NCI-H2029 treated with DMSO at 0.1 percent for 48 hours (cell line): ENCODE results near the gene FAM107A.
"Not testable (repeated sequence)": the region's sequence is repeated elsewhere in the genome, so short reads cannot be mapped to it uniquely, and the experiment has no call there.

Experiments
- DNase-seq: peaks from one replicate; lab custom pipeline; 2025; lab: John Stamatoyannopoulos, UW

The FAM107A gene

DNA sequence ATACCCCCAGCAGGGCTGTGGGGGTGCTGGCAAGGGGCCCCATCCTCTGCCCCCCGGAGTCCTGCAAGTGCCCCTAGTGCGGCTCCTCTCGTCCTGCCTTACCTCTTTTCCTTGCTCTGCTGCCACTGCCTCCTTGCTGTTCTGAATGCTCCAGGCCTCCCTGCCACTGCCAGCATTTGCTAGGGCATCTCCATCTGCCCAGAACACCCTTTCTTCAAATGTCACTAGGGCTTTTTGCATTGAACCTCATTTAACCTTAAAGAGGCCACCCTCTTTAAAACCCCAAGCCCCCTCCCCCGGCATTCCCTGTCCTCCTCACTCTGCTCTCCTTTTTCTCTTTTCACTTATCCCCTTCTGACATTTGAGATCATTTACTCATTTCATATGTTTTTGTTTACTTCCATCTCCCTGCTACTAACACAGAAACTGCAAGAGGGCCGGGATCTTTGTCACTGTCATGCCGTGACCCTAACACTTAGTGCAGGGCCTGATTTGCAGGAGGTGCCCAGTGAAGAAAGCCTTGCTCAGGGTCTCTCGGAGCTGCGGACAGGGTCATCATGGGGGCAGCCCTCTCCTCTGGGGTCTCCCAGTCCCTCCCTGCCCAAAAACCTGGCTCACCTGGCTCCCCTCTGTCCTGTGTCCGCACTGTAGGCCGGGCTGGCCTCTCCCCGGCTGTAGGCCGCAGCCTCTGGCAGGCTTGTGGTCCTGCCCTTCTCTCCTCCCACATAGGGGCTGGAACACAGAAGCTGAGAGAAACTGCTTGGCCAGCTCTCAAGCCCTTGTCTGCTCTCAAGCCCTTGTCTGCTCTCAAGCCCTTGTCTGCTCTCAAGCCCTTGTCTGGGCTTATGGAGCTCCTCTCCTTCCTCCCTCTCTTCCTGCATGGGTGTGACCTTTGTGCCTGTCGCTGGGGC, 40.4 kb downstream of the FAM107A start, which contains the start of gene ACOX2:
ACOX2 (minus strand) TSS at position 690 of the 911 bp plus-strand sequence. CDS start 2,084 bp downstream, outside the sequence.
- DNase-seq = peak; percentile 32

DNA sequence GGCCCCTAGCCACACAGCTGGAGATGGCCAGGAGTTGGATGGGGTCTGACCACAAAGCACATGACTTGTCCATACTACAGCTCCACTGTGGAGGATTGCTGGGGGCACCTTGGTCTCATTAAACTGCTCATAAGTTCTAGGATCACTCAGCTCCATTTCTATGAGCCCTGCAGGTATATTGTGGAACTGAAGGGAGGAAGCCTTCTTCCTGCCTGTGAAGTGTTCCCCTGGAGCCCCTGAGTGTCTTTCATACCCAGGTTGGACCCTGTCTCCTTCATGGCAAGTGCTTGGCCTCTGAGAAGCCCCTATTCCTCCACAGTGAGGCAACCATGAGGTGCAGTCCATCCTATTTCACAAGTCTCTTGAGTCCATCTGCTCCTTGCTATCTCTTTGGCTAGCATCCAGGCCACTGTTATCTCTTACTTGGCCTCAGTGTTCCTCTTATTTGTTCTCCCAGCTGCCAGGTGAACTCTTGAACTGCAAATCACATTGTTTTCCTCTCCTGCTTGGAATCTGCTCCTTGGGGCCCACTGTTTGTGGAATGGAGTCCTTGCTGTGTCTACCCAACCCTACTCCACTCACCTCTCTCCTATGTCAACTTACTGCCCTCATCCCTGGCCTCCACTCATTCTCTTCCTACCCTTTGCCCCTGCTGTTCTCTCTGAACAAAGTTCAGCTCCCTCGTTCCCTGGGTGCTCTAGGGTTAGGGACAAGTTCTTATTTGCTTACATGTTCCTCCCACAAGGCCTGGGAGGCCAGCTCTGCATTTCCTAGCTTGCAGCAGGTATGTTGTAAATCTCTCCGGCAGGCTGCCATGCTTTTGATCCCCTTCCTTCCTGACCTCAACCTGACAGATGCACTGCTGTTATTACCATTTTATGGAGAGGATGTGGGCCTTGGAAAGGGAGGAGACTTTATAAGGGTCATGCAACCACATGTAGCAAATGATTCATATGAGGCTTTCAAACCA, 41.4 kb downstream of the FAM107A start:
- DNase-seq = peak; percentile 10

DNA sequence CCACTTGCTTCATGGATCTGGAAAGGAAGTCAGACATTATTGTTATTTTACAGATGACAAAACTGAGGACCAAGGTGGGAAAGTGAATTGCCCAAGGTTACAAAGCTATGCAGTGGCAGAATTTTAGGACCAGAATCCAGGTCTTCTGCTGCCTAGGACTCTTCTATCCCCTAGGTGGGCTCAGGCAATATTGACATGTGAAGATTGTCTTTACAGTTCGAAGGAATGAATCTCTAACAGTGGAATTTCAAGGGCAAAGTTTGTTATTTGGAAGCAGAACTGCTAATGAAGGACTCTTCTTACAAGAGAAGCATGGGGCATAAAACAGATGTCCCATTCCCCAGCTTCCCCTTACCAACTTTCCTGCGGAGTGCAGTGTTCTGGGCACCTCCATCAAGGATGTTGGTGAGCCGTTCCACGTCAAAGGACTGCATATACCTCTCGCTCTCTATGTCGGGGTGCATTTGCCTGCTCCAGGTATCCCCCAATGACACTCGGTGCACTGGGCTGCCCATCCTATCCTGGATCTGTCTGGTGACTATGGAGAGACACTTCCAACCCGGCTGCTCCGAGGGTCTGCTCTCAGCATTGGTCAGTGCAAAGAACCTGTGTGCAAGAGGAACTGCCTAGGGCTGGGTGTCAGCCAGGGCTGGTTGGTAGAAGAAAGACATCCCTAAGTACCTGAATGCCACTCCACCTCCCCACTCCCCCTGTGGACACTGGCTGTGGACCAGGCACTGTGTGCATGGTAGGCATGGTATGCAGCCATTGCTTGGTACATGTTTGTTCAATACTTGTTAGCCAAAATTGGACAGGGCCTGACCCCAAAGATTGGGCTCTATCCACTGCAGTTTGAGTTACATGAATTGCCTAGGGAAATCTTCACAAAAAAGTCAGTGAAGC, 42.3 kb downstream of the FAM107A start:
- DNase-seq = no peak

DNA sequence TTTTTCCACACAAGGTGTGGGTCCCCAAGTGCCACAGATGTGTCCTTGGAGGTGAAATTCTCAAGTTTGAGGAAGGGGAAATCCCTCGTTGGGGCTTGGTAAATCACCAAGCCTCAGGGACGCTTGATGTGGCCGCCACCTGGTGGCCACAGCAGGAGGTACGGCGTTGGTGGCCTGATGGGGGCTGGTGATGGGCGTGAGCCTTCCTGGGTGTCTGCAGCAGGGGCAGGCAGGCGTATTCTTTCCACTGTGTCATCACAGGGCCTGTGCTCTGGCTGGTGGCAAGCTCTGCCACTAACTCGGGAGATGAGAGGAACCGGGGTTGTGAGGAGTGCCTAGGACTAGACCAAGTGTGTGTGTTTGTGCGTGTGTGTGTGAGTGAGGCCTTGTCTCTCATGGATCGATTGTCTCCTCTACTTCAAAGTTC, 44.4 kb downstream of the FAM107A start:
- peak; percentile 2 for DNase-seq

DNA sequence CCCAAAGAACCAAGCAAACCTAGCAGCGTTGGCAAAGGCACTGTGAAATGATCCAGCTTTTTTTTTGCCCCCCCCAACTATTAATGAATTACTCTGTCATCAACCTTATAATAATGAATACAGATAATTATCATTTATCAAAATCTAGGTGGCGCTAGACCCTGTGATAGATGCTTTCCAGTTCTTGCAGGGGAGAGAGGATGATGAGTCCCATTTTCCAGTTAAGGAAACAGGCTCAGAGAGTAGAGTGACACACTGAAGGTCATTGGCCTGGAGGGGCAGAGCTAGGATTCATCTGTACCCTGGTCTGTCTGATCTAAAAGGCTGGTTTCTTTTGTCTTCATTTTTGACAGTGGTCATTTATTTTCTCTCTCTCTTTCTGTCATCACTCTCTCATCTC, 45.2 kb downstream of the FAM107A start:
- no peak for DNase-seq

DNA sequence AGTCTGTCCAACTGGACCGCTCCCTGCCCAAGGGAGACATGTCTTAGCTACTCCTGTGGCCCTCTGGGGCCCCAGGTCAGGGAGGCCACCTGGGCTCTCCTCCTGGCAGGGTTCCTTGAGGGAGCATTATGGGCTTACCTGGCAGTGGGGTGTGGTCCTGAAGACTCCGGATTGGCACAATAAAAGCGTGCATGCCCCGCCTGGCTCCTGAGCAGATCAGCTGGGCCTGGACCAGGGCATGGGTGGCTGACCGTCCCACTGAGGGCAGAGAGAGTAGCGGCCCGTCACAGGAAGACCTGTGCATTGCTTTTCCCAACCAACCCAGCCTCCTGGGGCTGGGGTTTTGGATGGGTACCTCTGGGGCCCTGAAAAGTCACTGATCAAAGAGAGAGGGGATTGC, 45.6 kb downstream of the FAM107A start:
- no peak for DNase-seq

DNA sequence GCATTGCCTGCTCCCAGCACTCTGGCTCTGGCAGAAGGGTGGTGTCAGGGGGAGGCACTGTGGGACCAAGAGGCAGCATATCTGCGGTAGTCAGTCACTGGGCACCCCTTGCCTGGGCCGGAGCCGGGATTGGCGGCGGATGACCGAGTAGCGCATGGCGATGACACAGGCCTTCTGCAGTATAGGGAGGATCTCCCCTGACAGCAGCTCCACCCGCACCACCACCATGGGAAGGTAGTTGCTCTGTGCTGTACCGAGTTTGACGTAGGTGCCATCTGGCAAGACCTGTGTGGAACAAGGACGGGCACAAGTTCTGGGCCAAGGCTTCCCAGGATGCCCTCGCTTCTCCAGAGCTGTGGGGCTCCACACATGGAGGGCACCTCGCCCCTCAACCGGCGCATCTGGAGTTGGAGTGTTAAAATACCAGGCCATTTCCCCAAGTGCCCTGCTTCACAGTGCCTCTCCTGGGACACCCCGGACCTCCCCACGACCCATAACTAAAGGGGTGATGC, 46.8 kb downstream of the FAM107A start:
- DNase-seq = no peak

DNA sequence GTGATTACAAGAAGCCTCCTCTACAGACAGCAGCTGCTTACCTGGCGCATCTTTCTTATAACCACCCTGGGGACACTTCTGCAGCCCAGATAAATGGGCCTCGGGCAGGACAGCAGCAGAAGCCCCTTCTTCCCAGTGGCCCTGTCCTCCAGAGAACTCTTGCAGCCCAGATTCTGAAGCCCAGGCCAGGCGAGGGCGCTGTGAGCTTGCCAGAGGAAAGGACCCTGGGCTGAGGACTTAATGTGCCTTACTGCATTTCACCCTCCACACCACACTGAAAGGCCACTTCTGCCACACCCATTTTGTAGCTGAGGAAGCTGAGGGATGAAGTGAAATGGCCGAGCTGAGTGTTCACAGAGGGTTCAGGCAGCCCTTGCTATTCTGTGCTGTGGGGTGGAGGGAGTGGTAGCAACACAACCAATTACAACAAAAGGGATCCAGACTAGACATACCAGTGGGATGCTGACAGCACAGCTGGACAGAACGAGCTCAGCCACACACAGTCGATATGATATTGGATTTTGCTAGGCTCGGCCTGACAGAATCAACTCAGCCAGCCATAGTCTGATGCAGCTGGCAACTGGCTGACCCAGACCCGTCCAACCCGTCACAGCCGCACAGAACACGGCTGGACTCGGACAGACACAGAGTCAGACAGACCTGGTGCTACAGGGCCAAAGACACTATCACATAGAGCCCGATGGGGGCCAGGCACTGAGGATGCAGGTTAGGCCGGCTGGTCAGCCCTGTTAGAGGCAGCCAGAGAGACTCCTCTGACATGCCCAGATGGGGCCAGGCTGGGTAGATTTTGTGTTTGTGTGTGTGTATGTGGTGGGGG, 47.5 kb downstream of the FAM107A start:
- no peak for DNase-seq

DNA sequence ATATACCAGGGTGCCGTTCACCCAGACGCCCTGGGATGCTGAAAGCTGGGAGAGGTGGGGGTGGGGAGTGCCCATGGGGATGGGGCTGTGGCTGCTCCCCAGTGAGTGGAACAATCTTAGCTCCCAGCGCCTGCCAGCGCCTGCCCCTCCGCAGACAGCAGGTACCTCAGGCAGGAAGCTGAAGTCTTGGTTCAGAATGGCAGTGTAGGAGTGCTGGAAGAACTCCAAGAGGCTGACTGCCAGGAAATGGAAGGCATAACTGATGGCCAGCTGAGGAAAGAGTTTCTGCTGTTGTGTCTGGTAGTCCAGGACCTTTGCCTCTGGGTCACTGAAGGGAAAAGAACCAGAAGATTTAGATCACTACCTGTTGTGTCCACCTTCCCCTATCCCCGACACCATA, 48.6 kb downstream of the FAM107A start:
- DNase-seq = peak; percentile 11

DNA sequence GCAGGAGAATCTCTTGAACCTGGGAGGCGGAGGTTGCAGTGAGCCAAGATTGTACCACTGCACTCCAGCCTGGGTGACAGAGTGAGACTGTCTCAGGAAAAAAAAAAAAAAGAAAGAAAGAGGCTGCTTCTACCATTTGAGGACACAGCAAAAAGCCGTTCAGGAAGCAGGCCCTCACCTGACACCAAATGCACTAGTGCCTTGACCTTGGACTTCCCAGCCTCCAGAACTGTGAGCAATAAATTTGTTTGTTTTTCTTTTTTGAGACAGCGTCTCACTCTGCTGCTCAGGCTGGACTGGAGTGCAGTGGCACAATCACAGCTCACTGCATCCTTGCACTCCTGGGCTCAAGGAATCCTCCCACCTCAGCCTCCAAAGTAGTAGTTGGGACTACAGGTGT, 49.8 kb downstream of the FAM107A start:
- DNase-seq = not testable (repeated sequence)

DNA sequence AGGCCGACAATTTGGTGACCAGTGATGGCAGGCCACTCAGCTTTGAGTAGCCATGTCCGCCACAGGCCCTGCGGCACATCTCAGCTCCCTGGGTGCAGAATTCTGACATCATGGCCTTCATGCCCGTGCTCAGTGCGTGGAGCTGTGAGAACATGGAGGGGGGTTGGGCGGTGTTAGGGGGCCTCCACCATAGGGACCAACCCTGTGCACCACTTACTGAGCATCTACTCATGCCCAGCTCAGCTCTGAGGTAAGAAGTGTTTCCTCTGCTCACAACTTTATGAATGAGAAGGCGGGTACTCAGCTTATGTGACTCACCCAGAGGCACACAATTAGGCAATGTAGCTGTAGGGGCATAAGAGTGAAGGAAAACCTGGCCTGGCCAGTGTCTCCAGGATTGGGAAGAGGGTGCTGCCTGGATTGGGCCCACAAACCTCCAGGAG, 50.7 kb downstream of the FAM107A start:
- DNase-seq = no peak

DNA sequence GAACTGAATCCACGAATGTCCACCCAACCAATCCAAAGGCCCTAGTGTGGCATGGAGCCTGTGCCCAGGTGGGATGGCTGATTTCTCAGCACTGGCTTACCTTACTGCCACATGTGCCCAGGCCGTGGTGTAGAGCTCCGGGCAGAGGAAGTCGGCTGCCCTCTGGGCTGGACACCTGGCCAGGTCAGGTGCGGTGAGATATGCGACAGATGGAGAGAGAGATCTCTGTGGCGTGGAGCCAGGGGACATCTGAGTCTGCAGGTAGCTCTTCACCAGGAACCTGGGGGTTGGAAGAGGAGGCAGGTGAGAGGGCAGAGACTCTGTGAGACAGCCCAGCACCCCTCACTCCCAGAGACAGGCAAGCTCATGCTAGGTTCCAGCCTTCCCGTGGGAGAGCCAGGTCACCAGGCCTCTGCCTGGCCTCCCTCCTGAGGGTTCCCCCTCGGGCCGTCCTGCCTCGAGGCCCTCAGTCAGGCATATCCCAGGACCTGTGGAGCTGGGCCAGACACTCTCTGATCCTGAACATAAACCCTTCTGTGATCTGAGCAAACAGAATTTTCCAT, 52.8 kb downstream of the FAM107A start:
- no peak for DNase-seq

DNA sequence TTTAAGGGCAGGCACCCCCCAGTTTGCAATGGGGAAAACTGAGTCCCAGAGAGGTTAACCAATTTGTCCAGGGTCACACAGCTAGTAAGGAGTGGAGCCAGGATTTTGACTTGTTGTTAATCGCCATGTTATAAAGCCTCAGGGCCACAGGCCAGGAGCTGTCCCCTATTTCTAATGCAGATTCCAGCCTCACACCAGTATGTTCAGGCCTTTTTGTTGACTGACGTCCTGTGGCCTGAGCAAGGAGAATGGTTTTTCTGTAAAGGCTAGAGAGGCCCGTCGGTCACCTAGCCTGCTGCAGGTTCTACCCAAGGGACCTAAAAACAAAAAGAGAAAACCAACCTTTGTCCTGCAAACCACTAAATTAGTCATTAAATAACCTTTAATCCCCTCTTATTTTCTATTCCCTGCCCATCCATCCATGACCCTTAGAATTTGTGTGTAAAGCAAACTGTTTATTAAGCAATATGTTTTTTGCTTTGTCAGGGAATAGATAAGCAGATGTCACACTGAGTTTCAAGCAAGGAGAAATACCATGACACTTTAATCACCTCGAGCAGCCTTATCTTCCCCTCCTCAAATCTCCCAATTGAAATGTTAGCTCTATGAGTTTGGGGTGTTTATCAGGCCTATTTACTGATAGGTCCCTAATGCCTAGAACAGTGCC, 54.3 kb downstream of the FAM107A start:
- no peak for DNase-seq

DNA sequence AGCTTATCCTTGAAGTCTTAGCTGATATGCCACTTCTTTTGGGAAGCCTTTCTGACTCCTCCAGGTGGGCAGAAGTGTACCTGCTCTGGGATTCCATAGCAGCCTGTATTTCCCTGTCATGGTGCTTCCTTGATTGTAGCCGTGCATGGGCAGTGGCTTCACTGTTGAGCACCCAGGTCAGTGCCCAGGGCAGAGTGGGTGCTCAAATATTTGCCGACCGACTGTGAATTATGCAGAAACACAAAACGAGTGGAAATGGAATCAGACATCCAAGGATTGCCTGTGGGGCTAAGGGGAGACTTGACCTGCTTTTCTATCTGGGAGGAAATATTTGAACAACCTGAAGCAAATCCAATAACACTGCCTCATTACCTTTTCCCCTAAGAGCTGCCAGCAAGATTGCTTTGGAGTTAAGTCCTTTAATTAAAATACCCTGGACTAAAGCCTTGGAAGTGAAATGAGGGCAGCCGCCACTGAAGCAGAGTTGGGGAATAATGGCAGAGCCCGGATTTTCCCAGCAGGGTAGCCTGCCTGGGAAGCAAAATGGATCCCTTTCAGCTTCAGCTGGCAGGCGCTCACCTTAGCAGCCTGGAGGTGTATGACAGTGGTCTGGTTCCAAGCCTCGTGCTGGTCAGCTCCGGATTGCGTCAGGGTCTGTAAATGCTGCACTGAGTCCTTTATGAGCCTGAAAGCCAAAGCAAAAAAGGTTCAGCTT, 55.1 kb downstream of the FAM107A start:
- no peak for DNase-seq

DNA sequence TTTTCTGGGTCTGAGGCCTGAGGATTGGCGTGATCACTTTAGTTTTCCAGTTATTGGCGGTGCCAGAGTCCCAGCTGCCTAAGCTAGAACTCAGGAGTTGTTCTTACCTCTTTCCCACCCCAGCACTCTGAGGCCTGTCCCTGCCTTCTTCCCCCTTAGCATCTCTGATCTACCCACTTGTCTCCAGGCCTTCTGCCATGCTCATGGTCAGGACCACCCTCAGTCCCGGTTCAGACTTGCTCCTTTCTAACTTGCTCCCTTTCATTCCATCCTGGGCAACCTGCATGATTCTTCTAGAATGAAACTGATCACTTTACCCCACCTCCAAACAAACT, 55.9 kb downstream of the FAM107A start:
- DNase-seq = no peak

DNA sequence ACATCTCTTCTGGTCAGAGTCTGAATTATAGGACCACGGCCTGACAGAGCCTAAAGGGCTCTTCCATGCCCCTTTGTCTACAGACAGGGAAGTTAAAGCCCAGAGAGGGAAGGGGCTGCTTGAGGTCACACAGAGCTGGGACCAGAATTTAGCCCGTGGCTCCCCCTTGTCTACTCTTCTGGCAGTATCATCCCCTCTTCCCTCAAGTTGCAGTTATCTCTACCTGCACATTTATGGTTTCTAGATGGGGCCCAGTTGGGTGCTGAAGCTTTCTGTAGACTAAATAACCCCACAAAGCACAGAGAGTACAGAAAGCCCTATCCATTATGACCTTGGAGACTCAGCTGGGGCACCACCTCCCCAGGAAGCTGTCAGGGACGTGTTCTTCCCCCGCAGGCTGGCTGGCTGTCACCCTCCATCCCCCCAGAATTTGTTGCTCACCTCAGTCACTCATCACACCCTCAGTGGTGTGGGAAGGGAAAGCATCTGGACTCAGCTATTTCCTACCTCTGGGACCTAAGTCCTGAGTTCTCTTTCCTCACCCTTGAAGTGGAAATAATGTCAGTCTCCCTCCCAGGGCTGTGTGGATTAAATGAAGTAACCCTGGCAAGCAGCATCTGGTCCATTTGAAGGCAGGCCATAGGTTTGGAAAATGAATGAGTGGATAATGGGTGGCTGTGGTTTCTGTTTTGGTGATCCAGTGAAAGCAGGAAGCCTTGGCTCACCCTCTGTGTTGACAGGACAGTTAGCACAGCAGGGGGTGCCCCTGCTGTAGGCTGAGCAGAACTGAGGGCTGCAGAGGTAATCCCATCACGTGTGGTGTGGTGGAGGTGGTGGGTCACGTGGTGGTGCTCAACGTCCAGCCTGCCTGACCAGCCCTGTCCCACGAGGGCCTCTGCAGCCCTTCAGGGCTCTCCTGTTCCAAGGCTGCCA, 56.5 kb downstream of the FAM107A start:
- no peak for DNase-seq

DNA sequence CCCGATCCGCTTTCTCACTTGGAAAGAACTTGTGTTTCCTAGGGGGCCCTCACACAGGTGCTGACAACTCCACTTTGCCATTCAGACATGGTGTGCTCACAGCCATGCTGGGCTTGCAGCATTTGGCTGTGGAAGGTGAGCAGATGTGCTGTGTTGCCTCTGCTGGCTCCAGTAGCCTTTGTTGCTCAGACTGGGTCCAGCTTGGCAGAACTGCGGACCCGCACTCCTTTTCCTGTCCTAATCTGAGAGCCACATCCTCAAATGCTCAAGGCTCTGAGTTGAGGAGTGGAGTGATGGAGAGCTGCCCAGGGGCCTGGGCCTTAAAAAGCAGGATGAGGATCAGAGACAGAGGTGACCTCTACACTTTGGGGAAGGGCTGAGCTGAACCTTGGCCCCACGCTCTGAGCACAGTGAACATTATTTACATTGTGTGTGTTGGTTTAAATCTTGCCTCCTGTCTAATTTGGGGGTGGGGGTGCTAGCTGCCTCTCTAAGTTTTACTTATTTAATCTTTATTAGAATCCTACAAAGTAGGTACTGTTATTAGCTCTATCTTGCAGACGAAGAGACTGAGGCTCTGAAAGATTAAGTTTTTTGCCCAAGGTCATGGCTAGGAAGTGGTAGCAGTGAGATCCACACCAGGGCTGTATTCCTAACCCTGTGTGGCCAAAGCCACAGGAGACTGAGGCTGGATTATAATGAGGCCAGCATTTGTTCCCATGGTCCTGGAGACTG, 57.4 kb downstream of the FAM107A start:
- DNase-seq = no peak
